SKM-1 treated with dmso at 0.1 percent for 144 hours (cell line): ENCODE data around the gene ZBTB3.
A peak's percentile ranks its signal among the peaks of the same experiment; 100 is the strongest.
"Not testable (repeated sequence)": the region's sequence is repeated elsewhere in the genome, so short reads cannot be mapped to it uniquely, and the experiment has no call there.

Experiments used
- DNase-seq: peaks from one replicate; lab custom pipeline; 2025; ENCODE audit not compliant: unreplicated experiment; lab: John Stamatoyannopoulos, UW

Gene ZBTB3

DNA sequence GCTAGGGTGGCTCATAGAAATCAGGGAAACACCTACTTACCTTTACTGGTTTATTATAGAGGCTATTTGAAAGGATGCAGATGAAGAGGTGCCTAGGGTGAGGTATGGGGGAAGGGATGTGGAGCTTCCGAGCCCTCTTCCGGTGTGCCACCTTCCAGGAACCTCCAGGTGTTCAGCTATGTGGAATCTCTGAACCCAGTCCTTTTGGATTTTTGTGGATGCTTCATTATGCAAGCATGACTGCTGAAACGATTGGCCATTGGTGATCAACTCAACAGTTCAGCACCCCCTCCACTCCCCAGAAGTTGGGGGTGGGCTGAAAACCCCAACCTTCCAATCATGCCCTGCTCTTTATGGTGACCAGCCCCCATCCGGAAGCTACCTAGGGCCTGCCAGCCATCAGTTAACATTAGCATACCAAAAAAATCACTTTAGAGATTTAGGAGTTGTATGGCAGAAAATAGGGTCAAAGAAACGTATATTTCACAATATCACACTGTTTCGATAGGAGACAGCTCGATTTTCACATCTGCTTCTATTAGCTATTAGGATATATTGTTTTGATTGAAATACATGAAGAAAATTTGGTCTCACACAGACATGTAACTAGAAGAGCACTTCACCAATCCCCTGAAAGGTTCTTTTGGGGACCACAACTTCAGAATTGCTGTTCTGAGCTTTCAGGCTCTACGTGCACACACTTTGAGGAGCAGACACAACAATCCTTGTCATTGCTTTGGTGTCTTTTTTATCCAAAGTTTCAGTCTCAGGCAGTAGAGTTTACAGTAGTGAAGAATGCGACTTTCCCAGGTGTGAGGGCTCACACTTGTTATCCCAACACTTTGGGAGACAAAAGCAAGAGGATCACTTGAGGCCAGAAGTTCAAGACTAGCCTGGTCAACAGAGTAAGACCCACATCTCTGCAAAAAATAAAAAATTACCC lies 4.2 kb upstream of the ZBTB3 start:
- no peak for DNase-seq

GRCh38 chr11:62755086-62755615 lies 1.2 kb upstream of the ZBTB3 start:
- DNase-seq: no peak

DNA sequence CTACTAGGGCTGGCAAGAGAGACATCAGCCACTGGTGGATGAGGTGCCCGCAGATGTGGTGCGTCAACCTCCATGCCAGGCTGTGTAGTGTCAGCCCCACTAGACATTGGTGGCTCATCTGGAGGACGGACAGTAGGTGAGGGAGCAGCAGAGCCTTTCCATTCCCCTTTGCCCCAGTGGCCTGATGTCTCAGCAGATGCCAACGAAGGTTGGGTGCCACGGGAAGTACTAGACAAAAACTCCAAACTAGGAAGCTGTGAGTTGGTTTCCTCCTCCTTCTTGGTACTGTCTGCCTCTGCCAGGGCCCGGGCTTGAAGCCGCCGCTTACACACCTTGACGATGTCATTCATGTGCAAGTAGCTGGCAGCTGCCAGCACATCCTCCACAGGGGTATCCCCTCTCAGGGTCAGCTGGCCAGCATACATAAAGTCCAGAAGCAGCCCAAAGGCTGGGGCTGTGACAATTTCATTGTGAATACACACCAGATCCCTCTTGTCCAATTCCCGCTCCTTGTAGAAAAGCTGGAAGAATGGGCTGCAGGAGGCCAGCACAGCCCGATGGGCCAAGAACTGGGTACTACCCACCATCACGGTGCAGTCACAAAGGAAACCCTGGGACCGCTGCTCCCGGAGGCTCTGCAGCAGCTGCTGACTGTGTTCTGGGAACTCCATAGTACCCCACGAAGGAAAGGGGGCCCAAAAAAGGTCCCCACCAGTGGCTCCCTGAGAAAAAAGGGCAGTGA lies 795 bp downstream of the ZBTB3 start:
- no peak for DNase-seq

DNA sequence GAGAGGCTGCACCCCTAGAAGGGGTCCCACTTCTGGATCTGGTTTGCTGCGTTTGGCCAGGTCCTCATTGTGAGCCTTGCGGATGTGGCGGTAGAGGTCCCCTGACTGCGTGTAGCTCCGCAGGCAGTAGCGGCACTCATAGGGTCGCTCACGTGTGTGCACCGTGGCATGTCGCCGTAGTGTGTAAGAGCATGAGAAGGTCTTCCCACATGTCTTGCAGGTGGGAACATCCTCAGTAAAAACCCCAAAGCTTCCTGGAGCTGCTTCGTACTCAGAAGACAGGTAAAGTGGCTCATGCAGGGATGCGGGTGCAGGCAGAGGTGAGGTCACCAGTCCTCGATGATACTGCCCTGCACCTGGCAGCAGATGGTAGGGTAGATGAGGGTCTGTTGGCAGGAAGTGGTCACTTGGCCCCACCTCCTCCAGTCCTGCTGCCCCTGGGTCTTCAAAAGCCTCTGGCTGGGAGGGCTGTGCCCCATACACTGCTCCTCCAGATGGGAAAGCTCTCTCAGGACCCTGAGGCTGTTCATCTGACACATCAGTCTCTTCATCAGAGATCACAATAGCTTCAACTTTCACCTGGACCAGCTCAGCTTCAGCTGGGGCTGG lies 1.7 kb downstream of the ZBTB3 start:
- no peak for DNase-seq

DNA sequence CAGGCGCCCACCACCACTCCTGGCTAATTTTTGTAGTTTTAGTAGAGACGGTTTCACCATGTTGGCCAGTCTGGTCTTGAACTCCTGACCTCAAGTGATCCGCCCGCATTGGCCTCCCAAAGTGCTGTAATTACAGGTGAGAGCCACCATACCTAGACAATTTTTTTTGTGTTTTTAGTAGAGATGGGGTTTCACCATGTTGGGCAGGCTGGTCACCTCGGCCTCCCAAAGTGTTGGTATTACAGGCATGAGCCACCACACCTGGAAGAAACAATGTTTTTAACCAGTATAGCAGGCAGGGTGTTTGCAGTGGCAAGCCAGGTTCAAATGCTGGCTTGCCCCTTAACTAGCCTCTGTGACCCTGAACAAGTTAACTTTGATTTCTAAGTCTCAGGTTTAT lies 4.0 kb downstream of the ZBTB3 start:
- DNase-seq: not testable (repeated sequence)

- no peak for DNase-seq
These were observed 6.3 kb downstream of the ZBTB3 start for GRCh38 chr11:62747475-62748160.

GRCh38 chr11:62737196-62737595 lies 16.8 kb downstream of the ZBTB3 start:
- no peak for DNase-seq

GRCh38 chr11:62732830-62733229 lies 21.1 kb downstream of the ZBTB3 start:
- no peak for DNase-seq

GRCh38 chr11:62730076-62730475 lies 23.9 kb downstream of the ZBTB3 start:
- not testable (repeated sequence) for DNase-seq

- DNase-seq: peak; percentile 88
These were observed 25.6 kb downstream of the ZBTB3 start, which contains the start of gene TTC9C for GRCh38 chr11:62728171-62728988. Gene TTC9C, plus strand, starts transcription at chr11:62728486. Its CDS starts 363 bp downstream, at chr11:62728849.

DNA sequence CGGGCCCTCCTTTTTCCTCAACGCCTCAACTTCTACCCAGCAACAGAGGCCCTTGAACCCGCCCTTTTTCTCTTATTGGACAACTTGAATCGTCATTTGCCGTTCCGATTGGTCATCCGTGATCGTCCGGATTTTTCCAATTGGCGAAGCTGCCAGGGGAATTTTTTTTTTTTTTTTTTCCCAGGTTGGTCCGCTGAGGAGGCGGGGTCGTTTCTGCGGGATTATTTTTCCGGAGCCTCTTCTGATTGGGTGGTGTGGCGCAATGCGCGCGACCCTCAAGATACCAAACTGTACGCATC lies 26.1 kb downstream of the ZBTB3 start:
- peak; percentile 95 for DNase-seq

DNA sequence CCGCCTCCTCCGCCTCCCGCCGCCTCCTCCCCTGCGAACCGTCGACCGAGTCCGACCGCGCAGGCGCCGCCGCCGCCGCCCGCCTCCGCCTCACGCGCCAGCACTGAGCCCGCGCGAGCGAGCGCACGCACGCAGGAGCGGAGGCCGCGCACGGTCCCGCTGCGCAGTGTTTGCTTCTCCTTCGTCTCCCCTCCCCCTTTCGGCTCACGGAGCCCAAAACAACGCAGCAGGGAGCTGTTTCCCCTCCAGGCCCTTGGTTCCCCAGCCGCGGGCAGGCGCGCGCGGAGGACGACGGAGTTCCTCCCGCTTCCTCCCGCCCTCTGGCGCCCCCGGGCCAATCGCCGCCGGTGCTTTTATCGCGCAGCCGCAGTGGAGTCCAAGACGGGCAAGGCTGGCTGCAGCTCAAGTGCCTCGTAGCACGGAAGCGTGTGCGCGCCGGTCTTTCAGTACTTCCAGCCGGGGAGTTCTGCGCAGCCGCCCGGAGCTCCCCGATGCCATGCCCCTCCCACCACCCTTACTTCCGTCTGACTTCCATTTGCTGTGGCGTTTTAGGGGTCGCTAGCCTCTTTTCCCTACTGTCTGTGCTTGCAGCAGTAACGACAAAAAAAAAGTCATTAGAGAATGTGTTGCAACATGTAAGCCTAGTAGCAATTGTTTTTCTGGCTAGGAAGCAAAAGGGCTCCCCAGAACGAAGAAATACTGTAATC lies 26.6 kb downstream of the ZBTB3 start, which contains the start of gene HNRNPUL2:
HNRNPUL2 (minus strand) TSS at position 293 of the 707 bp plus-strand sequence. CDS start 301 bp downstream, outside the sequence.
- peak; percentile 99 for DNase-seq

DNA sequence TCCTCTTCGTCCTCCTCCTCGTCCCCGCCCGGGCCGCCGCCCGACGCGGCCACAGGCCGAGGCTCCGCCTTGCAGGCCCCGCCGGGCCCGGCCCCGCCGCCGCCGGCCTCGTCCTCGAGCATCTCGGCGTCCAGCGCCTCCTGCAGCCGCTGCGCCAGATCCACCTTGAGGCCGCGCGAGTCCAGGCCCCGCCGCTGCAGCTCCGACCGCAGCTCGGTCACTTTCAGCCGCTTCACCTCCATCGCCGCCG lies 27.1 kb downstream of the ZBTB3 start:
- no peak for DNase-seq

DNA sequence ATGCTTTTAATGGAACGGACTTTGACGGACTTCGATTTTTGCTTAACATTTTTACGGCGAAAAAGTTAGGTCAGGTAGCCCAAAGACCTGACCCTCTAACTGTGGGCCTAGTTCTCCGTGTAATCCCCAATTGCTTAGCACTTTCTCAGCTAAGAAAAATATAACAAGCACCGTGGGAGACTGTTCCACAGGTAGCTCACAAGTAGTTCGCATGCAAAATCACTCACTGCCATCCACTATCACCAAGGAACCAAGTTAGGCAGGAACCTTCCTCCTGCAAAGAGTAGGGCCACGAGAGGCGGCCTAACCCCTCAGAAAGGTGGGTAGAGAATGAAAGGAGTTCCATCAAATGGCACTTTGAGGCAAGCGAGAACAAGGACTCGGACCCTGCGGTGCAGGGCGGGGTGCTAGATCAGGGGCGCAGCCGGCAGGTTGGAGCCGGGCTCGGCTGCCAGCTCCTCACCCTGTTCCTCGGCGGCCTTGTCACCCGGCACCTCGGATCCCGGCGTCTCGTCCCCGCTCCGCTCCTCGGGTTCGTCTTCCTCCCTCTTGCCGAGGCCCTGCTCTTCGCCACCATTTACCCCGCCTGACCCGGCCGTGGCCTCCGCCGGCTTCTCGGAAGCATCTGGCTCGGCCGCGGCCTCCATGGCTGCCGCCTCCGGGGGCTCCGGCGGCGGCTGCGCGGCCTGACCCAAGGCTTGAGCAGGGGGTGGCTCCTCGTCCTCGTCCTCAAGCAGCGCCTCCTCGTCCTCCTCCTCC lies 27.6 kb downstream of the ZBTB3 start:
- no peak for DNase-seq

DNA sequence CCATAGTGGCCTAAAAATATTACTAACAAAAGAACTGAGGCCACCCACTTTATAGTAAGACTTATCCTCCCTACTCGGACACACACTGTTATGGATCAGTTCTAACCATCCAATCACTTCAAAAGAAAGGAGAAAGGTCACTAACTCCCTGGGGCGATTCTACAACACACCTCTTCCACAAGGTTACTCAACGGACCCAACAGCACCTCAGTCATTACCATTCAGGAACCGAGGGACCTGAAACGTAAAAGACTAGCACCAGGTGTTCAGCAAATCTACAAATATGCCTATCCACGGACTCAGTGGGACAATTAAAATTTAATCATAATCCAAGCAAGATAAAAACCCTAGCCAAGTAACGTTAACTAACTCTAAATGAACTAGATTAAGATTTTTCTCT lies 28.3 kb downstream of the ZBTB3 start:
- DNase-seq: no peak

GRCh38 chr11:62724171-62724570 lies 29.8 kb downstream of the ZBTB3 start:
- no peak for DNase-seq

GRCh38 chr11:62721994-62722393 lies 32.0 kb downstream of the ZBTB3 start:
- no peak for DNase-seq

GRCh38 chr11:62719302-62719978 lies 34.5 kb downstream of the ZBTB3 start:
- DNase-seq: no peak
